Testis (tissue), 2 donors: ENCODE measurements around the gene CMKLR1.

Source experiments
- POLR2A ChIP-seq: fragments of 450-650 bp; IDR thresholded peaks from one replicate; pipeline ENCODE4 v1.6.1; 2017; ENCODE audit warnings: antibody characterized with exemption, mild to moderate bottlenecking, moderate library complexity
- TF ChIP-seq, protein P1 (sequence below), 3 experiments: fragments of 450-650 bp in 2 of 3; fragments of 200-600 bp in 1 of 3; sonication (generic) in 1 of 3; IDR thresholded peaks; one replicate each; pipeline ENCODE4 v1.5.1; 2016 to 2019; ENCODE audit warnings: antibody characterized with exemption in 3 of 3, mild to moderate bottlenecking in 2 of 3, moderate library complexity in 1 of 3

DNA sequence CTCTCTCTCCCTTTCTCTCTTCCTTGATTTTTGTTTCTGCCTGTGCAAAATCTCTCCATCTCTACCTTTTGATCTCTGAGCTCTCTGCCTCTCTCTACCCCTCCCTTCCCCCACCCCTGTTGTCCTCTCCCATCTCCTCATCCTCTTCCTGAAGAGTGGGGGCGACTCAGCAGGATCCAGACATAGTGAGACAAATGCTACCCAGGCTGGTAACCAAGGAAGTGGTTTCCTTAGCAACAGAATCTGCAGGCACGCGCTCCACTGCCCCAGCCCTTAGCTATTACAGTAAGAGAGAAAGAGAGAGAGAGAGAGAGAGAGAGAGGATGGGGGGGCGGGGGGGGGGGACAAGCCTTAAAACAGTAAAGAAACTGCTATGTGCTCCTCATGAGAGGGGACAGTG is 85.6 kb downstream of the CMKLR1 start:
- TF ChIP-seq, protein P1, sequence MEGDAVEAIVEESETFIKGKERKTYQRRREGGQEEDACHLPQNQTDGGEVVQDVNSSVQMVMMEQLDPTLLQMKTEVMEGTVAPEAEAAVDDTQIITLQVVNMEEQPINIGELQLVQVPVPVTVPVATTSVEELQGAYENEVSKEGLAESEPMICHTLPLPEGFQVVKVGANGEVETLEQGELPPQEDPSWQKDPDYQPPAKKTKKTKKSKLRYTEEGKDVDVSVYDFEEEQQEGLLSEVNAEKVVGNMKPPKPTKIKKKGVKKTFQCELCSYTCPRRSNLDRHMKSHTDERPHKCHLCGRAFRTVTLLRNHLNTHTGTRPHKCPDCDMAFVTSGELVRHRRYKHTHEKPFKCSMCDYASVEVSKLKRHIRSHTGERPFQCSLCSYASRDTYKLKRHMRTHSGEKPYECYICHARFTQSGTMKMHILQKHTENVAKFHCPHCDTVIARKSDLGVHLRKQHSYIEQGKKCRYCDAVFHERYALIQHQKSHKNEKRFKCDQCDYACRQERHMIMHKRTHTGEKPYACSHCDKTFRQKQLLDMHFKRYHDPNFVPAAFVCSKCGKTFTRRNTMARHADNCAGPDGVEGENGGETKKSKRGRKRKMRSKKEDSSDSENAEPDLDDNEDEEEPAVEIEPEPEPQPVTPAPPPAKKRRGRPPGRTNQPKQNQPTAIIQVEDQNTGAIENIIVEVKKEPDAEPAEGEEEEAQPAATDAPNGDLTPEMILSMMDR (IDR thresholded peaks at IDR 0.05): no peak
- no peak for TF ChIP-seq POLR2A
